NB4 (cell line): ENCODE results near the gene ATXN7L1.

ENCODE experiments used
- POLR2A ChIP-seq: IDR thresholded peaks from 2 replicates; pipeline ENCODE4 v1.6.1; 2011; ENCODE audit warnings: mild to moderate bottlenecking; ENCODE audit not compliant: insufficient read length; ENCODE audit errors: extremely low read depth
- TF ChIP-seq, protein P1 (sequence below): IDR thresholded peaks from one replicate; pipeline ENCODE4 v1.5.1; 2012; ENCODE audit warnings: low read depth, low read length

DNA sequence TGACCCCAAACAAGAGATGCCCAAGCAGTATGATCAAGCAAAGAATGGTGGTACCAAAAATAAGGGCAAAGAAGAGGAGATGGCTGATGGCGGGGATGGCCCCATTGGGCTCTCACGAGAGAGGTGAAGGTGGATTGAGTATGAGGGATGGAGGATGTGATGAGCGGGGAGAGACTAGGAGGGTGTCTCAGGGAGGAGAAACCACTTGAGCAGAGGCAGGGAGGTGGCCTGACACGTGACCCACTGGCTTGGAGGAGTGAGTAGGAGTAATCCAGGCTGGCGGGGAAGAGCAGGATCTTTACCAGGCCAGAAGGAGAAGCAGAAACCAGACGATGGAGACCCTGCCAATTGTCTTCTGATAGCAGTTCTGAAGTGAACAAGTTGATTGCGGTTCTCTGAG is 33.3 kb upstream of the ATXN7L1 start:
- TF ChIP-seq, protein P1, sequence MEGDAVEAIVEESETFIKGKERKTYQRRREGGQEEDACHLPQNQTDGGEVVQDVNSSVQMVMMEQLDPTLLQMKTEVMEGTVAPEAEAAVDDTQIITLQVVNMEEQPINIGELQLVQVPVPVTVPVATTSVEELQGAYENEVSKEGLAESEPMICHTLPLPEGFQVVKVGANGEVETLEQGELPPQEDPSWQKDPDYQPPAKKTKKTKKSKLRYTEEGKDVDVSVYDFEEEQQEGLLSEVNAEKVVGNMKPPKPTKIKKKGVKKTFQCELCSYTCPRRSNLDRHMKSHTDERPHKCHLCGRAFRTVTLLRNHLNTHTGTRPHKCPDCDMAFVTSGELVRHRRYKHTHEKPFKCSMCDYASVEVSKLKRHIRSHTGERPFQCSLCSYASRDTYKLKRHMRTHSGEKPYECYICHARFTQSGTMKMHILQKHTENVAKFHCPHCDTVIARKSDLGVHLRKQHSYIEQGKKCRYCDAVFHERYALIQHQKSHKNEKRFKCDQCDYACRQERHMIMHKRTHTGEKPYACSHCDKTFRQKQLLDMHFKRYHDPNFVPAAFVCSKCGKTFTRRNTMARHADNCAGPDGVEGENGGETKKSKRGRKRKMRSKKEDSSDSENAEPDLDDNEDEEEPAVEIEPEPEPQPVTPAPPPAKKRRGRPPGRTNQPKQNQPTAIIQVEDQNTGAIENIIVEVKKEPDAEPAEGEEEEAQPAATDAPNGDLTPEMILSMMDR, result no peak
- no peak for TF ChIP-seq POLR2A
